Testis (tissue), 2 donors: ENCODE data around the gene RNF186.

ENCODE experiments used
- POLR2A ChIP-seq: fragments of 450-650 bp; IDR thresholded peaks from one replicate; pipeline ENCODE4 v1.6.1; 2017; ENCODE audit warnings: antibody characterized with exemption, mild to moderate bottlenecking, moderate library complexity
- TF ChIP-seq, protein P1 (sequence below), 3 experiments: fragments of 450-650 bp in 2 of 3; fragments of 200-600 bp in 1 of 3; sonication (generic) in 1 of 3; IDR thresholded peaks; one replicate each; pipeline ENCODE4 v1.5.1; 2016 to 2019; ENCODE audit warnings: antibody characterized with exemption in 3 of 3, mild to moderate bottlenecking in 2 of 3, moderate library complexity in 1 of 3

DNA sequence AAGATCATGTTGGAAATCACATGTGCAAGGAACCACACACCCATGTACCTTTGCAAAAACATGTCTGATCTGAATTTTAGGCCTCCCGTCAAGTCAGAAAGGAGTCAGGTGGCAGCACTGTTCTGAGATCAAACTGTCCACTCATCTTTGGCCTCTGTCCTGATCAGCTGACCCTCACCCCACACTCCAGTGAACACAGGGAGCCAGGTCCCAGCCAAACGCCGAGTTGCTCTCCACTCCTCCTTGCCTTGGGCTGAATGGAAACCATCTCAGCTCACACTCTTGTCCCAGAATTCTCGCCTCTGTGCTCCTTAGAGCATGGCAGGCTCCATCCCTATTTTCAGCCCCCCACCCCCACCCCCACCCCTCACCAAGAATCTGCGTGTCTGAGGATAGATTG, 4.6 kb upstream of the RNF186 start:
- TF ChIP-seq, protein P1, sequence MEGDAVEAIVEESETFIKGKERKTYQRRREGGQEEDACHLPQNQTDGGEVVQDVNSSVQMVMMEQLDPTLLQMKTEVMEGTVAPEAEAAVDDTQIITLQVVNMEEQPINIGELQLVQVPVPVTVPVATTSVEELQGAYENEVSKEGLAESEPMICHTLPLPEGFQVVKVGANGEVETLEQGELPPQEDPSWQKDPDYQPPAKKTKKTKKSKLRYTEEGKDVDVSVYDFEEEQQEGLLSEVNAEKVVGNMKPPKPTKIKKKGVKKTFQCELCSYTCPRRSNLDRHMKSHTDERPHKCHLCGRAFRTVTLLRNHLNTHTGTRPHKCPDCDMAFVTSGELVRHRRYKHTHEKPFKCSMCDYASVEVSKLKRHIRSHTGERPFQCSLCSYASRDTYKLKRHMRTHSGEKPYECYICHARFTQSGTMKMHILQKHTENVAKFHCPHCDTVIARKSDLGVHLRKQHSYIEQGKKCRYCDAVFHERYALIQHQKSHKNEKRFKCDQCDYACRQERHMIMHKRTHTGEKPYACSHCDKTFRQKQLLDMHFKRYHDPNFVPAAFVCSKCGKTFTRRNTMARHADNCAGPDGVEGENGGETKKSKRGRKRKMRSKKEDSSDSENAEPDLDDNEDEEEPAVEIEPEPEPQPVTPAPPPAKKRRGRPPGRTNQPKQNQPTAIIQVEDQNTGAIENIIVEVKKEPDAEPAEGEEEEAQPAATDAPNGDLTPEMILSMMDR (IDR thresholded peaks at IDR 0.05) = no peak
- TF ChIP-seq POLR2A = no peak
